Measurements from ENCODE around the gene IQSEC1.

The IQSEC1 gene

GRCh38 chr3:12952343-12953200, 120.7 kb downstream of the IQSEC1 start:
- H3K4me3 ChIP-seq (ENCODE audit: severe bottlenecking): no peak overlapping the region
- DNase-seq (ENCODE audit: low spot score): no peak
- no peaks in the 10 kb centered on the region for H3K9me3 ChIP-seq (ENCODE audit: severe bottlenecking)
- ATAC-seq (ENCODE audit: low read depth): no peak
- no peak overlapping the region for H3K27ac ChIP-seq (ENCODE audit: poor library complexity, severe bottlenecking)
- no peak for TF ChIP-seq CTCF (IDR thresholded peaks at IDR 0.05; ENCODE audit: poor library complexity, severe bottlenecking)
- H3K4me1 ChIP-seq (ENCODE audit: insufficient read depth, poor library complexity, severe bottlenecking): peaks cover 14% of the 10 kb centered on the region
- H3K27me3 ChIP-seq (ENCODE audit: insufficient read depth, poor library complexity, severe bottlenecking): no peaks in the 10 kb centered on the region
- no peaks in the 10 kb centered on the region for H3K36me3 ChIP-seq (ENCODE audit: low read depth)

- no peaks in the 10 kb centered on the region for H3K36me3 ChIP-seq (ENCODE audit: low read depth)
- no peaks in the 10 kb centered on the region for H3K27me3 ChIP-seq (ENCODE audit: insufficient read depth, poor library complexity, severe bottlenecking)
- H3K4me1 ChIP-seq (ENCODE audit: insufficient read depth, poor library complexity, severe bottlenecking): peaks cover 14% of the 10 kb centered on the region
- no peak overlapping the region for H3K27ac ChIP-seq (ENCODE audit: poor library complexity, severe bottlenecking)
- H3K9me3 ChIP-seq (ENCODE audit: severe bottlenecking): no peaks in the 10 kb centered on the region
- DNase-seq (ENCODE audit: low spot score) (no peak), ATAC-seq (ENCODE audit: low read depth) (peak; percentile 16; the same call in 2 of the 3 replicates)
- no peak overlapping the region for H3K4me3 ChIP-seq (ENCODE audit: severe bottlenecking)
- TF ChIP-seq CTCF (IDR thresholded peaks at IDR 0.05; ENCODE audit: poor library complexity, severe bottlenecking): no peak
Measured at GRCh38 chr3:12948891-12949711, 124.1 kb downstream of the IQSEC1 start.

- Histone ChIP-seq H3K36me3 (ENCODE audit: low read depth) (no peaks in the 10 kb centered on the region), H3K27ac (ENCODE audit: poor library complexity, severe bottlenecking) (no peak overlapping the region), H3K4me1 (ENCODE audit: insufficient read depth, poor library complexity, severe bottlenecking) (peaks cover 14% of the 10 kb centered on the region), H3K4me3 (ENCODE audit: severe bottlenecking) (no peak overlapping the region), H3K27me3 (ENCODE audit: insufficient read depth, poor library complexity, severe bottlenecking) (no peaks in the 10 kb centered on the region), H3K9me3 (ENCODE audit: severe bottlenecking) (no peaks in the 10 kb centered on the region)
- ATAC-seq (ENCODE audit: low read depth) (peak; percentile 48; the same call in 2 of the 3 replicates), DNase-seq (ENCODE audit: low spot score) (no peak)
- TF ChIP-seq CTCF (IDR thresholded peaks at IDR 0.05; ENCODE audit: poor library complexity, severe bottlenecking): no peak
Measured at GRCh38 chr3:12948371-12948770, 124.9 kb downstream of the IQSEC1 start.

- no peak for DNase-seq (ENCODE audit: low spot score)
- no peaks in the 10 kb centered on the region for H3K27me3 ChIP-seq (ENCODE audit: insufficient read depth, poor library complexity, severe bottlenecking)
- TF ChIP-seq CTCF (IDR thresholded peaks at IDR 0.05; ENCODE audit: poor library complexity, severe bottlenecking): no peak
- peak; percentile 60 for ATAC-seq (ENCODE audit: low read depth)
- H3K36me3 ChIP-seq (ENCODE audit: low read depth): no peaks in the 10 kb centered on the region
- peaks cover 14% of the 10 kb centered on the region for H3K4me1 ChIP-seq (ENCODE audit: insufficient read depth, poor library complexity, severe bottlenecking)
- no peak overlapping the region for H3K27ac ChIP-seq (ENCODE audit: poor library complexity, severe bottlenecking)
- H3K9me3 ChIP-seq (ENCODE audit: severe bottlenecking): no peaks in the 10 kb centered on the region
- no peak overlapping the region for H3K4me3 ChIP-seq (ENCODE audit: severe bottlenecking)
Measured at GRCh38 chr3:12947504-12948369, 125.5 kb downstream of the IQSEC1 start.

All from RWPE2 (cell line).